ENCODE measurements around the gene DHRS7B. TPM values are rescaled to one million over a fixed set of nuclear protein-coding genes. Genes with fewer than 3 reads are reported as not detected.

The DHRS7B gene
- total RNA-seq, 4 donors from 2014 or later = 42.8 to 64.1 (median 50.6) TPM

- Histone ChIP-seq H3K27ac (no peak overlapping the region), H3K4me1 (peaks cover 9% of the 10 kb centered on the region), H3K4me3 (no peak overlapping the region), H3K9me3 (no peaks in the 10 kb centered on the region), H3K27me3 (no peaks in the 10 kb centered on the region), H3K36me3 (peaks cover 38% of the 10 kb centered on the region)
- 83% methylated on average over 8 of the region's 8 CpGs for WGBS
- TF ChIP-seq CTCF (IDR thresholded peaks at IDR 0.05) (no peak), POLR2AphosphoS5 (IDR thresholded peaks at IDR 0.05) (no peak), EP300 (IDR thresholded peaks at IDR 0.05) (no peak), POLR2A (IDR thresholded peaks at IDR 0.05) (no peak)
- peak in 1 of 2 donors; percentile 43 for DNase-seq (ENCODE audit: low spot score in 2 of 2)
Observed at GRCh38 chr17:21174186-21174585, 47.4 kb downstream of the DHRS7B start.

- 73% methylated on average over 7 of the region's 7 CpGs for whole genome bisulfite sequencing
- Histone ChIP-seq H3K4me1 (peaks cover 9% of the 10 kb centered on the region), H3K4me3 (no peak overlapping the region), H3K9me3 (no peaks in the 10 kb centered on the region), H3K36me3 (peaks cover 40% of the 10 kb centered on the region), H3K27ac (no peak overlapping the region), H3K27me3 (no peaks in the 10 kb centered on the region)
- peak in 1 of 2 donors; percentile 59 for DNase-seq (ENCODE audit: low spot score in 2 of 2)
- TF ChIP-seq POLR2AphosphoS5 (IDR thresholded peaks at IDR 0.05) = no peak
- TF ChIP-seq POLR2A (IDR thresholded peaks at IDR 0.05) = no peak
- no peak for TF ChIP-seq CTCF (IDR thresholded peaks at IDR 0.05)
- TF ChIP-seq EP300 (IDR thresholded peaks at IDR 0.05) = no peak
Observed at GRCh38 chr17:21174713-21175112, 47.9 kb downstream of the DHRS7B start.

GRCh38 chr17:21176773-21177395, 50.1 kb downstream of the DHRS7B start:
- peaks cover 39% of the 10 kb centered on the region for H3K36me3 ChIP-seq
- peak; percentile 20 to 65 for DNase-seq (ENCODE audit: low spot score in 2 of 2)
- no peaks in the 10 kb centered on the region for H3K4me1 ChIP-seq
- H3K4me3 ChIP-seq = no peak overlapping the region
- H3K27me3 ChIP-seq = no peaks in the 10 kb centered on the region
- no peaks in the 10 kb centered on the region for H3K9me3 ChIP-seq
- TF ChIP-seq POLR2A (IDR thresholded peaks at IDR 0.05) (no peak), POLR2AphosphoS5 (IDR thresholded peaks at IDR 0.05) (no peak), EP300 (IDR thresholded peaks at IDR 0.05) (no peak), CTCF (IDR thresholded peaks at IDR 0.05) (no peak)
- 90% methylated on average over 12 of the region's 12 CpGs for WGBS
- no peak overlapping the region for H3K27ac ChIP-seq

- Histone ChIP-seq H3K4me1 (no peaks in the 10 kb centered on the region), H3K27ac (no peak overlapping the region), H3K36me3 (peaks cover 33% of the 10 kb centered on the region), H3K9me3 (no peaks in the 10 kb centered on the region), H3K27me3 (no peaks in the 10 kb centered on the region), H3K4me3 (no peak overlapping the region)
- TF ChIP-seq POLR2A (IDR thresholded peaks at IDR 0.05) = no peak
- TF ChIP-seq CTCF (IDR thresholded peaks at IDR 0.05) = no peak
- TF ChIP-seq EP300 (IDR thresholded peaks at IDR 0.05) = no peak
- no peak for TF ChIP-seq POLR2AphosphoS5 (IDR thresholded peaks at IDR 0.05)
- peak in 1 of 2 donors; percentile 59 for DNase-seq (ENCODE audit: low spot score in 2 of 2)
- WGBS = 90% methylated on average over 8 of the region's 8 CpGs
Observed at GRCh38 chr17:21177401-21177800, 50.6 kb downstream of the DHRS7B start.

GRCh38 chr17:21177854-21178600, 51.3 kb downstream of the DHRS7B start:
- Histone ChIP-seq H3K27ac (no peak overlapping the region), H3K9me3 (no peaks in the 10 kb centered on the region), H3K36me3 (peaks cover 27% of the 10 kb centered on the region), H3K4me1 (no peaks in the 10 kb centered on the region), H3K4me3 (no peak overlapping the region), H3K27me3 (no peaks in the 10 kb centered on the region)
- TF ChIP-seq EP300 (IDR thresholded peaks at IDR 0.05) = no peak
- no peak for TF ChIP-seq CTCF (IDR thresholded peaks at IDR 0.05)
- no peak for TF ChIP-seq POLR2A (IDR thresholded peaks at IDR 0.05)
- peak; percentile 17 to 57 for DNase-seq (ENCODE audit: low spot score in 2 of 2)
- 99% methylated on average over 13 of the region's 13 CpGs for WGBS

Measured in suprapubic skin (tissue), 4 donors.